Panc1 (cell line): ENCODE measurements around the gene ZNF486.

Experiments used
- POLR2AphosphoS5 ChIP-seq: IDR thresholded peaks from 2 replicates; pipeline ENCODE4 v1.6.1; 2012; ENCODE audit warnings: mild to moderate bottlenecking, low read depth, low read length, moderate library complexity
- REST ChIP-seq, 2 experiments: IDR thresholded peaks; 2 replicates each; pipeline ENCODE4 v1.6.1; 2011 to 2012; ENCODE audit warnings: low read depth in 2 of 2, control low read depth in 1 of 2, low read length in 1 of 2, mild to moderate bottlenecking in 1 of 2, moderate library complexity in 1 of 2; ENCODE audit not compliant: insufficient read depth in 1 of 2
- TCF7L2 ChIP-seq: IDR thresholded peaks from 2 replicates; pipeline ENCODE4 v1.6.1; 2011; ENCODE audit warnings: mild to moderate bottlenecking, low read depth, low read length, inconsistent platforms
- TF ChIP-seq, protein P1 (sequence below): fragments of 450-650 bp; IDR thresholded peaks from 2 replicates; pipeline ENCODE4 v1.5.1; 2017; ENCODE audit warnings: mild to moderate bottlenecking

- TF ChIP-seq TCF7L2 (no peak), REST (IDR thresholded peaks at IDR 0.05; ENCODE audit: insufficient read depth in 1 of 2, low read depth in 2 of 2, low read length in 1 of 2) (no peak), POLR2AphosphoS5 (no peak)
- TF ChIP-seq, protein P1, sequence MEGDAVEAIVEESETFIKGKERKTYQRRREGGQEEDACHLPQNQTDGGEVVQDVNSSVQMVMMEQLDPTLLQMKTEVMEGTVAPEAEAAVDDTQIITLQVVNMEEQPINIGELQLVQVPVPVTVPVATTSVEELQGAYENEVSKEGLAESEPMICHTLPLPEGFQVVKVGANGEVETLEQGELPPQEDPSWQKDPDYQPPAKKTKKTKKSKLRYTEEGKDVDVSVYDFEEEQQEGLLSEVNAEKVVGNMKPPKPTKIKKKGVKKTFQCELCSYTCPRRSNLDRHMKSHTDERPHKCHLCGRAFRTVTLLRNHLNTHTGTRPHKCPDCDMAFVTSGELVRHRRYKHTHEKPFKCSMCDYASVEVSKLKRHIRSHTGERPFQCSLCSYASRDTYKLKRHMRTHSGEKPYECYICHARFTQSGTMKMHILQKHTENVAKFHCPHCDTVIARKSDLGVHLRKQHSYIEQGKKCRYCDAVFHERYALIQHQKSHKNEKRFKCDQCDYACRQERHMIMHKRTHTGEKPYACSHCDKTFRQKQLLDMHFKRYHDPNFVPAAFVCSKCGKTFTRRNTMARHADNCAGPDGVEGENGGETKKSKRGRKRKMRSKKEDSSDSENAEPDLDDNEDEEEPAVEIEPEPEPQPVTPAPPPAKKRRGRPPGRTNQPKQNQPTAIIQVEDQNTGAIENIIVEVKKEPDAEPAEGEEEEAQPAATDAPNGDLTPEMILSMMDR = no peak
These were observed 78.3 kb downstream of the ZNF486 start for GRCh38 chr19:20245309-20245708.
